Tibial nerve (tissue), 4 donors: Measurements from ENCODE around the gene ANO3.

ENCODE experiments used
- EP300 ChIP-seq, 2 donors: sonication (generic); formaldehyde crosslinking; IDR thresholded peaks; one replicate each; pipeline ENCODE4 v1.6.1; 2017; ENCODE audit warnings: antibody characterized with exemption in 2 of 2, mild to moderate bottlenecking in 1 of 2
- POLR2A ChIP-seq, 2 donors: fragments of 450-650 bp; IDR thresholded peaks; one replicate each; pipeline ENCODE4 v1.6.1; 2017; ENCODE audit warnings: antibody characterized with exemption in 2 of 2, mild to moderate bottlenecking in 2 of 2, moderate library complexity in 2 of 2
- TF ChIP-seq, protein P1 (sequence below), 5 experiments: fragments of 200-600 bp in 3 of 5; fragments of 450-650 bp in 2 of 5; sonication (generic) in 3 of 5; IDR thresholded peaks; one replicate each; pipeline ENCODE4 v1.5.1; 2016 to 2019; ENCODE audit warnings: antibody characterized with exemption in 5 of 5, mild to moderate bottlenecking in 3 of 5, moderate library complexity in 2 of 5

- TF ChIP-seq, protein P1, sequence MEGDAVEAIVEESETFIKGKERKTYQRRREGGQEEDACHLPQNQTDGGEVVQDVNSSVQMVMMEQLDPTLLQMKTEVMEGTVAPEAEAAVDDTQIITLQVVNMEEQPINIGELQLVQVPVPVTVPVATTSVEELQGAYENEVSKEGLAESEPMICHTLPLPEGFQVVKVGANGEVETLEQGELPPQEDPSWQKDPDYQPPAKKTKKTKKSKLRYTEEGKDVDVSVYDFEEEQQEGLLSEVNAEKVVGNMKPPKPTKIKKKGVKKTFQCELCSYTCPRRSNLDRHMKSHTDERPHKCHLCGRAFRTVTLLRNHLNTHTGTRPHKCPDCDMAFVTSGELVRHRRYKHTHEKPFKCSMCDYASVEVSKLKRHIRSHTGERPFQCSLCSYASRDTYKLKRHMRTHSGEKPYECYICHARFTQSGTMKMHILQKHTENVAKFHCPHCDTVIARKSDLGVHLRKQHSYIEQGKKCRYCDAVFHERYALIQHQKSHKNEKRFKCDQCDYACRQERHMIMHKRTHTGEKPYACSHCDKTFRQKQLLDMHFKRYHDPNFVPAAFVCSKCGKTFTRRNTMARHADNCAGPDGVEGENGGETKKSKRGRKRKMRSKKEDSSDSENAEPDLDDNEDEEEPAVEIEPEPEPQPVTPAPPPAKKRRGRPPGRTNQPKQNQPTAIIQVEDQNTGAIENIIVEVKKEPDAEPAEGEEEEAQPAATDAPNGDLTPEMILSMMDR (IDR thresholded peaks at IDR 0.05) = no peak
- TF ChIP-seq EP300 (IDR thresholded peaks at IDR 0.05) (no peak), POLR2A (IDR thresholded peaks at IDR 0.05) (no peak)
Observed at GRCh38 chr11:26323837-26324236, 8.1 kb upstream of the ANO3 start.
